ENCODE data around the gene PTPRG. TPM values are rescaled to one million over a fixed set of nuclear protein-coding genes. Genes with fewer than 3 reads are reported as not detected.

PTPRG gene
- total RNA-seq, 1 experiment from 2014 or later: 0.73 TPM

GRCh38 chr3:61866961-61867461 is 305.6 kb downstream of the PTPRG start:
- no peak overlapping the region for H3K27ac ChIP-seq (ENCODE audit: low read length)
- H3K9ac ChIP-seq (ENCODE audit: low read length): no peak overlapping the region
- H3K9me3 ChIP-seq (ENCODE audit: low read length): no peaks in the 10 kb centered on the region
- no peaks in the 10 kb centered on the region for H3F3A ChIP-seq (ENCODE audit: low read length, unreplicated experiment)
- H3K79me2 ChIP-seq (ENCODE audit: low read length): no peaks in the 10 kb centered on the region
- no peaks in the 10 kb centered on the region for H3K9me2 ChIP-seq (replicated peaks; ENCODE audit: low read length)
- H2AFZ ChIP-seq (ENCODE audit: low read length): no peak overlapping the region
- DNase-seq (no peak), ATAC-seq (no peak)
- no peaks in the 10 kb centered on the region for H4K20me1 ChIP-seq (ENCODE audit: low read length)
- no peaks in the 10 kb centered on the region for H3K4me1 ChIP-seq (ENCODE audit: insufficient read depth, low read length)
- no peak overlapping the region for H3K4me3 ChIP-seq (ENCODE audit: low read length)
- ChIA-PET CTCF (no interaction called here), POLR2A (ENCODE audit: unreplicated experiment) (no interaction called here)
- H3K27me3 ChIP-seq (ENCODE audit: low read length): no peaks in the 10 kb centered on the region
- no peaks in the 10 kb centered on the region for H3K36me3 ChIP-seq (ENCODE audit: low read depth, low read length)
- TF ChIP-seq EZH2 (IDR thresholded peaks at IDR 0.05; ENCODE audit: low read length, unreplicated experiment) (no peak), EZH2phosphoT487 (IDR thresholded peaks at IDR 0.05; ENCODE audit: borderline replicate concordance, low read length) (no peak), CTCF (conservative IDR thresholded peaks at IDR 0.05; ENCODE audit: low read depth, low read length) (no peak)
- H3K4me2 ChIP-seq (ENCODE audit: low read length): no peak overlapping the region
- no TSS peak for BruUV-seq (replicated peaks)
- intact Hi-C loops (cut with micrococcal nuclease): no loop called here

- no peaks in the 10 kb centered on the region for H3K9me2 ChIP-seq (replicated peaks; ENCODE audit: low read length)
- H3K9me3 ChIP-seq (ENCODE audit: low read length): no peaks in the 10 kb centered on the region
- no peaks in the 10 kb centered on the region for H3K27me3 ChIP-seq (ENCODE audit: low read length)
- POLR2A ChIA-PET (ENCODE audit: unreplicated experiment): no interaction called here
- H4K20me1 ChIP-seq (ENCODE audit: low read length): no peaks in the 10 kb centered on the region
- TF ChIP-seq EZH2phosphoT487 (IDR thresholded peaks at IDR 0.05; ENCODE audit: borderline replicate concordance, low read length) (no peak), EZH2 (IDR thresholded peaks at IDR 0.05; ENCODE audit: low read length, unreplicated experiment) (no peak), CTCF (conservative IDR thresholded peaks at IDR 0.05; ENCODE audit: low read depth, low read length) (no peak)
- no peaks in the 10 kb centered on the region for H3F3A ChIP-seq (ENCODE audit: low read length, unreplicated experiment)
- ATAC-seq (no peak), DNase-seq (no peak)
- no peak overlapping the region for H2AFZ ChIP-seq (ENCODE audit: low read length)
- no peak overlapping the region for H3K9ac ChIP-seq (ENCODE audit: low read length)
- H3K27ac ChIP-seq (ENCODE audit: low read length): no peak overlapping the region
- intact Hi-C loops (cut with micrococcal nuclease): no loop called here
- H3K4me2 ChIP-seq (ENCODE audit: low read length): no peak overlapping the region
- BruUV-seq (replicated peaks): no TSS peak
- H3K36me3 ChIP-seq (ENCODE audit: low read depth, low read length): no peaks in the 10 kb centered on the region
- CTCF ChIA-PET: no interaction called here
- H3K4me3 ChIP-seq (ENCODE audit: low read length): no peak overlapping the region
- no peaks in the 10 kb centered on the region for H3K79me2 ChIP-seq (ENCODE audit: low read length)
- H3K4me1 ChIP-seq (ENCODE audit: insufficient read depth, low read length): no peaks in the 10 kb centered on the region
Measured at GRCh38 chr3:61868499-61868898, 307.1 kb downstream of the PTPRG start.

- ChIA-PET POLR2A (ENCODE audit: unreplicated experiment) (no interaction called here), CTCF (no interaction called here)
- TF ChIP-seq EZH2phosphoT487 (IDR thresholded peaks at IDR 0.05; ENCODE audit: borderline replicate concordance, low read length) (no peak), CTCF (conservative IDR thresholded peaks at IDR 0.05; ENCODE audit: low read depth, low read length) (no peak), EZH2 (IDR thresholded peaks at IDR 0.05; ENCODE audit: low read length, unreplicated experiment) (no peak)
- DNase-seq (no peak), ATAC-seq (no peak)
- no peaks in the 10 kb centered on the region for H3K36me3 ChIP-seq (ENCODE audit: low read depth, low read length)
- no peaks in the 10 kb centered on the region for H3F3A ChIP-seq (ENCODE audit: low read length, unreplicated experiment)
- H3K4me2 ChIP-seq (ENCODE audit: low read length): no peak overlapping the region
- H3K79me2 ChIP-seq (ENCODE audit: low read length): no peaks in the 10 kb centered on the region
- H2AFZ ChIP-seq (ENCODE audit: low read length): no peak overlapping the region
- no peaks in the 10 kb centered on the region for H3K4me1 ChIP-seq (ENCODE audit: insufficient read depth, low read length)
- H3K27ac ChIP-seq (ENCODE audit: low read length): no peak overlapping the region
- intact Hi-C loops (cut with micrococcal nuclease): no loop called here
- H3K9me2 ChIP-seq (replicated peaks; ENCODE audit: low read length): no peaks in the 10 kb centered on the region
- H3K4me3 ChIP-seq (ENCODE audit: low read length): no peak overlapping the region
- no peak overlapping the region for H3K9ac ChIP-seq (ENCODE audit: low read length)
- no peaks in the 10 kb centered on the region for H3K9me3 ChIP-seq (ENCODE audit: low read length)
- H4K20me1 ChIP-seq (ENCODE audit: low read length): no peaks in the 10 kb centered on the region
- H3K27me3 ChIP-seq (ENCODE audit: low read length): no peaks in the 10 kb centered on the region
- BruUV-seq (replicated peaks): no TSS peak
Measured at GRCh38 chr3:61869371-61869770, 308.0 kb downstream of the PTPRG start.

Data from PC-3 (cell line).